Right hindlimb (tissue), 1 donor: ENCODE results near the gene SPDYE16.
"Not testable (repeated sequence)": the region's sequence is repeated elsewhere in the genome, so short reads cannot be mapped to it uniquely, and the experiment has no call there.

Source experiments
- DNase-seq: peaks from one replicate; pipeline ENCODE4 v3.0.0-alpha.2; 2018

SPDYE16 gene

DNA sequence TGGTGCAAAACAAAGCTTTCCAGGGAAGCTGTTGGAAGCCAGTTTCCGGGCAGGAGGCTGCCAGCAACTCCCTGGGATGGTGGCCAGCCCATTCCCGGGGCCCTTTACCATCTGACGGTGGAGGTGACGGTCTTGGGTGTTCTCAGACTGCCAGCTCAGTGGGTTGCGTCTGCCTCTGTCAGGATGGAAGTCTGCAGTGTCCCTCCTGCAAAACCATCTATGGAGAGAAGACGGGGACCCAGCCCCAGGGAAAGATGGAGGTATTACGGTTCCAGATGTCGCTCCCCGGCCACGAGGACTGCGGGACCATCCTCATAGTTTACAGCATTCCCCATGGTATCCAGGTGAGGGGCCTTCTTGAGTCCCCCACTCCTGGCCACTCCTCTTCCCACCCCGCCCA is 39.9 kb downstream of the SPDYE16 start:
- DNase-seq = not testable (repeated sequence)

DNA sequence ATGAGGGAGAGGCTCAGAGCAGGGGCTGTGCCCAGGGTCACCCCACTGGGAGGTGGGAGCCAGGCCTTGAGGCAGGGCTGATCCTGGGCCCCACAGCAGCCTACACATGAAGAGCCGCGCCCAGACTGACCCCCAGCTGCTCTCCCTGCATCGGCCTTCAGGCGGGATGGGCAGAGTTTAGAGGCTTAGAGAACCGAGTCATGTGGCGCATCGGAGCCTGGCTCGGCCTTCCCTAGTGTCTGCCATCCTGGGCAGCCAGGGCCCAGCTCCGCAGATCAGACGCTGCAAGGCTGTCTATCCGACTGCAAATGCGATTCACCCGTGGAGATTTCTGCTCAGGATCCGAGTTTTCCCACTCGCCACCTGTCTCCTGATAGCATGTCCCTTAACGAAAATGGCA is 40.3 kb downstream of the SPDYE16 start:
- not testable (repeated sequence) for DNase-seq

DNA sequence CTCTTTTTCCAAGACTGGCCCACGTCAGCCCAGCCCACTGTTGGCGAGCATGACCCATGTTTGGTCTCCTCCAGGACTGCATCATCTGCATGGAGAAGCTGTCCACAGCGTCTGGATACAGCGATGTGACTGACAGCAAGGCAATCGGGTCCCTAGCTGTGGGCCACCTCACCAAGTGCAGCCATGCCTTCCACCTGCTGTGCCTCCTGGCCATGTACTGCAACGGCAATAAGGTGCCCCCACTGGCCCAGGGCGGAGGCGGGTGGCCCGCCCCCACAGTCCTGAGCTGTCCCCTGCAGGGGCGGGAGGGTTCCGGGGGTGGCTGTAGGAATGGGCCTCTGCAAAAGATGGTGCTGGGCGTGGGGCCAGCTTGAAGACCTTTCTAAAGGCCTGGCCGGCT is 40.9 kb downstream of the SPDYE16 start:
- DNase-seq = not testable (repeated sequence)

DNA sequence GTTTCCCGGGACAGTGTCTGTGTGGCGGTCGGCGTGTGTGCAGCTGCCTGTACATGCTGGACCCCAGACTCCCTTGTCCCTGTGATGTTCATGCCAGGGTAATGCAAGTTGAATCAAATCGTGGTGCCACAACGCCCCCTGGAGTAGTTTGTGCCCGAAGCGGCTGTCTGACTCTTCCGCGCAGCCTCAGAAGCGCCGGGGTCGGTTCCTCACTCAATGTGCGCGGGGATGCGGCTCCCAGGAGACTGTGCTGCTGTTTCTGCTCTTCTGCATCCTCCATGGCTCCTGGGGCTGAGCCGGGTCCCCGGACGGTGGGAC is 43.2 kb downstream of the SPDYE16 start:
- not testable (repeated sequence) for DNase-seq

DNA sequence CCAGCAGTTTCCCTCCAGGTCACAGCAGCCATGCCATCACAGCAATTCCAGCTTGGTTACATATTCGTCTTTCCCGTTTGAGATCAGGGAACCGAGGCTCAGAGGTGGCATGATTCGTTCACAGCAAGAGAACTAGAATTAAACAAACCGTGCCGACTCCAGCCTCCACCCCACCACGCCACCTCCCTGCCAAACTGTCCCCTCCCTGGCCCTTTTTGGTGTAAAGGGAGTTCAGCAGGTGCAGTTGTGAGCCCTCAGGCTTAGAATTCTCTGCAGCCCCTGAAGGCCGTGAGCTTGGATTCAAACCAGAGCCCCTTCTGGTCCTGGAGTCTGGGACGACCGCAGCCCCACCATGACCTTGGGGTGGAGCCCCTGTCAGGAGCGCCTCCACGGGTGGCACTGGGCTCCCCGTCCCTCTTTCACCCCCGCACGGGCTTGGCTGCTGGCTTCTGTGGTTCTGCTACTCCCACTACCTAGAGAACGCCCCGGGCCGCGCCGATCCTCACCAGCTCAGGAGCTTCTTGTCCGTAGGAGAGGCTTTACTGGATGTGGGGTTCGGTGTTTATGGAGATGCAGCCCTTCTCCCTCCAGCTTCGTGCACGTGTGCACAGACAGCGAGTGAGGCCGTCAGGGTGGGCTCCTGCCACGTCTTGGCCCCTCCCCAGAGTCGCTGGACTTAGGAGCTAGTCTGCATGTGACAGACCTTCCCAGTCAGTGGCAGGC is 43.7 kb downstream of the SPDYE16 start:
- DNase-seq = peak; percentile 7

DNA sequence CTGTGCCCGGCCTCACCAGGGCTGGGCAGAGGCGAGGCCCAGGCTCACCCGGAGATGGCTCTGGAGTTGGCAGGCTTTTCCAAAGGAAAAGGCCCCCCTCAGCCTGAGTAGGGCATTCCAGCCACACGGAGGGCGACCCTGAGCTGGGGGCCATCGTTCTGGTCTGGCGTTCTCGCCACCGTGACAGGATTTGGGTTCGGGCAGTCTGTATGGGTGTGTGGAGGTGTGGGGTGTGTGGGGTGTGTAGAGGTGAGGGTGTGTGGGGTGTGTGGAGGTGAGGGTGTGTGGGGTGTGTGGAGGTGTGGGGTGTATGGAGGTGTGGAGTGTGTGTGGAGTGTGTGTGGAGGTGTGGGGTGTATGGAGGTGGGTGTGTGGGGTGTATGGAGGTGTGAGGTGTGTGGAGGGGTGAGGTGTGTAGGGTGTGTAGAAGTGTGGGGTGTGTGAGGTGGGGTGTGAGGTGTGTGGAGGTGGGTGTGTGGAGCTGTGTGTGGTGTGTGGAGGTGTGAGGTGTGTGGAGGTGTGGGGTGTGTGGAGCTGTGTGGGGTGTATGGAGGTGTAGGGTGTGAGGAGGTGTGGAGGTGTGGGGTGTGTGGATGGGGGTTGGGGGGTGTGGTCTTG is 44.4 kb downstream of the SPDYE16 start:
- DNase-seq = not testable (repeated sequence)

DNA sequence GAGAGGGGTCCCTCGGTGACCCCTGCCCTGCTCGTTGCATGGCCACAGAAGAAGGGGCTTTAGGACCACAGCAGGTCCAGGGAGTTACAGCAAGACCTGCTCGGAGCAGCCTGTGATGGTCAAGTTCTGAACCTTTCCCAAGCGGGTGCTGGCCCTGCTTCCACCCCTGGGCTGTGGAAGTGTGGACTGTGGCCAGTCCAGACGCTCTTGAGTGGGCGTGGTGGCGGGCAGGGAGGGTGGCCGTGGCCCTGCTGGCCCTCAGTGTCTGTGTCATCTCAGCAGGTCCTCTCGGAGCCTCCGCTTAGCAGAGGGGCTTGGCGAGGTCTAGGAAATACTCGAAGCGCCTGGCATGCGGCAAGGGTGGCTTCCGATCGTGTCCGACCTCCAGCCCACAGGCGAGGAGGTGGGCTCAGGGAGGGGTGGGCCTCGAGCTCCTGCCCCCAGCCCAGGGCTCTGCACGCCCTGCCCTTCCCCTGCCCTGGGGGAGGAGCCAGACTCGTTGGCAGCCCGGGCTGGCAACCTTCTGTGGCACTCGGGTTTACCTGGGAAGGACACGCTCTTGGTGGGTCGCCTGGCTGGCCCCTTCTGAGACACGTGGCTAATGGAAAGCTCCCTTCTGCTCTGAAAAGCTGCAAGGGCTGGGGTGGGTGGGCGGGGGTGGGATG is 45.0 kb downstream of the SPDYE16 start:
- DNase-seq = peak; percentile 6

DNA sequence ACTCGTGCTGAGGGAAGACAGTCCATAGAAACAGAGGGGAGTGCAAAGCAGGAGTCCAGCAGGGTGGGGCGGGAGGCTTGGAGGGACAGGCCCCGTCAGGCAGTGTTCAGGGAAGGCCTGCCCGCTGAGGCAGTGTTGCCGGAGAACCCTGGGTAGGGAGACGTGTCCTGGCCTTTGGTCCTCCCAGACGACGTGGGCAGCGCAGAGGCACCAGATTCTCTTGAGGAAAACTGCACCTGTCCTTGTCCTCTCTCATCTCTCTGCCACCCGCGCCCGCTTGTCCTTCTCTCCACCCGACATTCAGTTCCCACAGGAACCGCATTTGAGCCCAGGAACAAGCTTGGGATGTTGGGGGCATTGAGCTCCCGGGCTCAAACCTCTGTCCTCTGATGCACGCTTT is 47.4 kb downstream of the SPDYE16 start:
- DNase-seq = not testable (repeated sequence)

DNA sequence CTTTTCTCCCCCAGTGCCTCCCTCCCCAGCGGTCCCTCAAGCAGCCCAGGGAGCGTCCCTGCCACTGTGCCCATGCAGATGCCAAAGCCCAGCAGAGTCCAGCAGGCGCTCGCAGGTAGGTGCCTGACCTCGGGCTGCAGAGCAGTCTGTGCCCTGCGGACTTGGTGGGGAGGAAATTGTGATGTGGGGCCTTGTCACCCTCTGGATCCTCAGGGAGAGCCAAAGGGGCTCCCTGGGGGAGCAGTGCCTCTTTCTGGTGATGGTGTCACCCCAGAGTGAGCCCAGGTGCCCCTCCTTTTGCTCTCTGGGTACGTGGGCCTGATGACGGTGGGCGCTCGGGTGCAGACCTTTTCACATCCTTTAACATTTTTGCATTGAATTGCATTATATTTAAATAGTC is 51.0 kb downstream of the SPDYE16 start:
- DNase-seq = not testable (repeated sequence)

DNA sequence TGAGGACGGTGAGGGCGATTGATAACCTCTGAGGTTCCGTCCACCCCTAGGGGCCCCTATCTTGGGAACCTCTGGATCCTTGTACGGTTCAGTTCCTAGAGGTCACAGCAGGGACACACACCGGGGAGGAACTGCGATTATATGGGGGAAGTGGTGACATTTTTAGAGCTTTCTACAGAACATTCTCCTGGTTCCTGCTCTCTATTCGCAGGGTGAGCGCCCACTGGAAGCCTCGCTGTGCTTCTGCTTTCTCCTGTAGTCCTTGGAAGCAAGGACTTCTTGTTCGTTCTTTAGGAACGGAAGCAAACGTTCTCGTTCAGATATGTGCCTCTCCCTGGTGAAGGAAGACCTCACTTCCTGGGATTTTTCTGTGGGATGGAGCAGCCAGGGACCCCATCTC is 55.1 kb downstream of the SPDYE16 start:
- DNase-seq = not testable (repeated sequence)

DNA sequence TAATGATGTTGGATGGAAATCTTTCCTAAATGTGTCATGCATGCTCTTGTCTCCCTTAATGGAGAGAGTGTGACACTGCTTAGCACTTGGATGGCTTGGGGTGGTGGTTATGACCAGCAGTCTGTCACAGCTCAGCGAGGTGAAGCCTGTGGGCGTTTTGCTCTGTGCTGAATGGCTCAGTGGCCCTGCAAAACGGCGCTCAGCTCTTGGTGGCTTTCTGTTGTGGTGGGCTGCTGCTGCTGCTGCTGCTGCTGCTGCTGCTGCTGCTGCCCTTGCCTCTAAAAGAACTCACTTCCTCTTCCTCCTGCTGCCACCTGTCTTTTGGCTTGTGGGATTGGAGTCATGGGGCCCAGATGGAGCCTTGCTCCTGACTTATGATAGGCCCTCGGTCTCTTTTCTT is 56.5 kb downstream of the SPDYE16 start:
- not testable (repeated sequence) for DNase-seq

DNA sequence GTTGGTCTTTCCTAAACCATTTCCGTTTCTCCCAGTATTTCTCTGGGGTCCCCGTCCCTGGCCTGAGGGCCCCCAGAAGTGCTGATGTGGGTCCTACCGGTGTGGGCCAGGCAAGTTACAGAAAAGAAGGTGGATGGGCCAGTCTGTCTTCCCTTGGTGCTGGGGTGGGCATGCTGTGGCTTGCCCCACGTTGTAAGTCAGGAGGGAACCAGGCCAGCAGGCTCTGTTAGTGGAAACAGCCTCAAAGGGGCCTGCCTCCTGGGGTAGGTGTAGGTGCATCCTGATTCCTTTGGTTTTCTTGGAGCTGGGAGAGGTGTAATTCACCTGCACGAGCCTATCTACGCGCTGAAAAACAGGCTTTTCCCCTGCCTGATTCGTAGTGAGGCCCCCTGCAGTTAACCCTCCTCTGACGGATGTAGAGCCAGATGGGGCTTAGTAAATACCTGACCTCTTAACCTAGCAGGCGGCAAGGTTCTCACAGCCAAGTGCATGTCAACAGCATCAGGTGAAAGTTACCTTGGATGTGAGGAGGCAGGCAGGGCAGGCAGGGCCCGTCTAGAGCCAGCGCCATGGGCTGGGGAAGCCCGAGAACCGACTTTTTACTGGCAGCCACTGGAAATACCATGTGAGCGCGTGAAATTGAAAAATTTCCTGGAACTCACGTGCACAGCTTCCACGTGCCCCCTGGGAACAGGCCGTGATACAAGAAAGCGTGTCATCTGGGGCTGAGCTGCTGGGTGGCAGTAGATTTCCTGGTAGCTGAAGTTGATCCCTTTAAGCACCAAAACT is 57.1 kb downstream of the SPDYE16 start:
- DNase-seq = not testable (repeated sequence)

DNA sequence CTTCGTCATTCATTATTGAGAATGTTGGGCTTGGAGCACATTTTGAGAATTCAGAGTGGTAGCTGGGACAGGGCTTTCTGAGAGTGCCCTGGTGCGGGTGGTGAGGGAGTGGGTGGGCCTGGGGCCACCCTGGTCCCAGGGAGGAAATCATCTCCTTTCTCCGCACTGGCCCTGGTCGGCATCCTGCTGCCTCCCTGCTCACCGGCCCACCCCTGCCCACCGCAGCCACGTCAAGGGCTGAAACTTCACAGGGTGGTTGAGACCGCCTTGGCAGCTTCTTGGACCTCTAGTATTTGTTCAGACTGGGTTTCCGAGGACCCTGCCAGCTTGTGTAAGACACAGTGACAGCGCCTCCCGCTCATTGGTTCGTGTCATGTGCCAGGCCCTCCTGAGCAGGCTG is 58.6 kb downstream of the SPDYE16 start:
- not testable (repeated sequence) for DNase-seq

DNA sequence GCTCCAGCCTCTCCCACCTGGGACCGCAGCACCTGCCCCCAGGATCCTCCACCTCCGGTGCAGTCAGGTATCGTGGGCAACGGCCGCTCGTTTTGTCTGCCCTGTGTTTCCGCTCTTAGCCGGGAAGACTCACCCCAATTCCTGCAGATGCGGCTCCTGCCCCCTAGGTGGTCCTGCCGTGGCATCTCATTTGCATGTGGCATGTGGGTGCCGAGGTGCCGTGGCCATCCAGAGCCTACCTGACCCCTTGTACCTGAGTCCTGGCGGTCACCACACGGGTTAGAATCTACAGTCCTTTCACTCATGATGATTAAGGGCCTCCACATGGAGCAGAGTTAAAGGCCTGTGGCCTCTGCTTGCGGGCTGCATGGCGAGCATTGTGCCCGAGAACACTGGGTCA is 60.0 kb downstream of the SPDYE16 start:
- peak; percentile 4 for DNase-seq

DNA sequence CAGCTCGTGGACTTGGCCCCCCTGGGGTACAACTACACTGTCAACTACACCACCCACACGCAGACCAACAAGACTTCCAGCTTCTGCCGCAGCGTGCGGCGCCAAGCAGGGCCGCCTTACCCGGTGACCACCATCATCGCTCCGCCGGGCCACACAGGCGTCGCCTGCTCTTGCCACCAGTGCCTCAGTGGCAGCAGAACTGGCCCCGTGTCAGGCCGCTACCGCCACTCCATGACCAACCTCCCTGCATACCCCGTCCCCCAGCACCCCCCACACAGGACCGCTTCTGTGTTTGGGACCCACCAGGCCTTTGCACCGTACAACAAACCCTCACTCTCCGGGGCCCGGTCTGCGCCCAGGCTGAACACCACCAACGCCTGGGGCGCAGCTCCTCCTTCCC is 60.4 kb downstream of the SPDYE16 start:
- DNase-seq = peak; percentile 7
